ENCODE measurements around the gene DBNDD2. TPM values are rescaled to one million over a fixed set of nuclear protein-coding genes. Genes with fewer than 3 reads are reported as not detected.

Gene DBNDD2
- 26.1 to 30.6 TPM (median 27.3 TPM) in 5 replicates for total RNA-seq (2022; extraction: Qiagen RNA extraction)

GRCh38 chr20:45407783-45408645 is at the start of gene DBNDD2:
TSS of gene DBNDD2 (plus strand) at chr20:45408289. CDS start at chr20:45408468, 179 bp downstream.

GRCh38 chr20:45362804-45363610 is 45.1 kb upstream of the DBNDD2 start, which contains the start of gene SYS1:
TSS of gene SYS1 (plus strand) at chr20:45363156. CDS start at chr20:45363532, 376 bp downstream.

GRCh38 chr20:45378191-45378590 is 29.9 kb upstream of the DBNDD2 start, which contains the start of gene TP53TG5:
TSS of gene TP53TG5 (minus strand) at chr20:45378325. CDS start at chr20:45378236, 89 bp downstream.

GRCh38 chr20:45415822-45416637 is 7.9 kb downstream of the DBNDD2 start, which contains the start of gene PIGT:
TSS of gene PIGT (plus strand) at chr20:45416141. CDS start at chr20:45416157, 16 bp downstream.

Other genes starting within 250 kb of the DBNDD2 start
- 2.2 to 4.2 TPM (median 3.7 TPM) in 5 replicates for gene PI3, start 233.4 kb upstream of the DBNDD2 start, total RNA-seq (2022; extraction: Qiagen RNA extraction)
- gene SEMG1, start 201.3 kb upstream of the DBNDD2 start, total RNA-seq (2022; extraction: Qiagen RNA extraction) = not detected in 5 replicates
- not detected in 5 replicates for gene SEMG2, start 186.9 kb upstream of the DBNDD2 start, total RNA-seq (2022; extraction: Qiagen RNA extraction)
- gene SLPI, start 153.7 kb upstream of the DBNDD2 start, total RNA-seq (2022; extraction: Qiagen RNA extraction) = 7.2 to 15.2 TPM (median 11.4 TPM) in 5 replicates
- gene RBPJL, start 101.4 kb upstream of the DBNDD2 start, total RNA-seq (2022; extraction: Qiagen RNA extraction) = not detected in 5 replicates
- gene MATN4, start 100.0 kb upstream of the DBNDD2 start, total RNA-seq (2022; extraction: Qiagen RNA extraction) = 0.09 to 0.26 TPM (median 0.15 TPM) in 4 of 5 replicates, not detected in the other
- 102 to 115 TPM (median 106 TPM) in 5 replicates for gene SDC4, start 59.9 kb upstream of the DBNDD2 start, total RNA-seq (2022; extraction: Qiagen RNA extraction)
- gene SYS1, start 45.1 kb upstream of the DBNDD2 start, total RNA-seq (2022; extraction: Qiagen RNA extraction) = 22.2 to 33.8 TPM (median 31.0 TPM) in 5 replicates
- gene TP53TG5, start 30.0 kb upstream of the DBNDD2 start, total RNA-seq (2022; extraction: Qiagen RNA extraction) = not detected in 5 replicates
- gene PIGT, start 7.9 kb downstream of the DBNDD2 start, total RNA-seq (2022; extraction: Qiagen RNA extraction) = 94.5 to 103 TPM (median 96.9 TPM) in 5 replicates
- gene WFDC2, start 61.5 kb downstream of the DBNDD2 start, total RNA-seq (2022; extraction: Qiagen RNA extraction) = not detected in 5 replicates
- gene SPINT3, start 107.3 kb downstream of the DBNDD2 start, total RNA-seq (2022; extraction: Qiagen RNA extraction) = not detected in 5 replicates
- not detected in 5 replicates for gene WFDC6, start 131.2 kb downstream of the DBNDD2 start, total RNA-seq (2022; extraction: Qiagen RNA extraction)
- not detected in 5 replicates for gene EPPIN, start 139.1 kb downstream of the DBNDD2 start, total RNA-seq (2022; extraction: Qiagen RNA extraction)
- not detected in 5 replicates for gene WFDC8, start 171.0 kb downstream of the DBNDD2 start, total RNA-seq (2022; extraction: Qiagen RNA extraction)
- gene WFDC10A, start 221.4 kb downstream of the DBNDD2 start, total RNA-seq (2022; extraction: Qiagen RNA extraction) = not detected in 5 replicates
- gene WFDC9, start 223.0 kb downstream of the DBNDD2 start, total RNA-seq (2022; extraction: Qiagen RNA extraction) = not detected in 5 replicates

All from A549 treated with Mapracorat at 1 μM for 4 hours (cell line).